SKM-1 treated with dmso at 0.1 percent for 144 hours (cell line): ENCODE results near the gene RNF13.
"Not testable (repeated sequence)": the region's sequence is repeated elsewhere in the genome, so short reads cannot be mapped to it uniquely, and the experiment has no call there.

Experiments
- DNase-seq: peaks from one replicate; lab custom pipeline; 2025; ENCODE audit not compliant: unreplicated experiment; lab: John Stamatoyannopoulos, UW

Gene RNF13

DNA sequence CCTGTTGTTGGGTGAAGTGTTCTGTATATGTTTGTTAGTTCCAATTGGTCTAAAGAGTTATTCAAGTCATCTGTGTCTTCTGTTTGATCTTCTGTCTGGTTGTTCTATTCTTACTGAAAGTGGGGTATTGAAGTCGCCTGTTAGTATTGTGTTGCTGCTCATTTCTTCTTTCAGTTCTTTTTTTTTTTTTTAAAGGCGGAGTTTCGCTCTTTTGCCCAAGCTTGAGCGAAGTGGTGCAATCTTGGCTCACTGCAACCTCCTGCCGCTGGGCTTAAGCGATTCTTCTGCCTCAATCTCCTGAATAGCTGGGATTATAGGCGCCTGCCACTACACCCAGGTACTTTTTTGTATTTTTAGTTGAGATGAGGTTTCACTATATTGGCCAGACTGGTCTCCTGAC, 134.2 kb downstream of the RNF13 start:
- no peak for DNase-seq

DNA sequence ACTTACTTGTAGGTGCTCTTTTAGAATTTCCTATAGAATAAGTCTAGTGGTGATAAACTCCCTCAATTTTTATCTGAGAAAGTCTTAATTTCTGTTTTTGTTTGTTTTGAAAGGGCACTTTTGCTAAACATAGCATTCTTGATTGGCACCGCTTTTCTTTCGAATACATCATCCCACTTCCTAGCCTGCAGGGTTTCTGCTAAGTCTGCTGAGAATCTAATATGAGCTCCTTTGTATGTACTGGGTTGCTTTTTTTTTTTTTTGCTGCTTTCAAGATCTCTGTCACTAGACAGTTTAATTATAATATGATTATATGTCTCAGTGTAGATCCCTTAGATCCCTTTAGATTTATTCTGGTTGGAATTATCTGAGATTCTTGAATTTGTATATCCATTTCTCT, 136.2 kb downstream of the RNF13 start:
- DNase-seq: no peak

DNA sequence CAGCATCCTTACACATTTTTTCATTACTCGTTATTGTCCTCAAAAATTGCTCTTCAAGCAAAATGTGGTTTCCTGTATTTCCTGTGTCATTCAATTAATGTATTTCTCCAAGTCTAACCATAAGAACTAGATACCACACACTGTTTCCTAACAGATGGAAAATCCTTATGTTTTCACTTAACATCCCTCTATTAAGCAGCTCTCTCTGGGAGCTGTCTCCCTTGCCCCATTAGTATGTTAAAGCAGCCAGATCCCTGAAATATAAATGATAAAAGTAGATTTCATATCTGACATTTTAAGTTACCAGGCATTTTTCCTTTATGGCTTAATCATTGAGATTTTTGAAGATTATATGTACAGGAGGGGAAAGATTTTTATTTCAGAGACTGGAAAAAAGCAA, 141.8 kb downstream of the RNF13 start:
- DNase-seq: no peak

DNA sequence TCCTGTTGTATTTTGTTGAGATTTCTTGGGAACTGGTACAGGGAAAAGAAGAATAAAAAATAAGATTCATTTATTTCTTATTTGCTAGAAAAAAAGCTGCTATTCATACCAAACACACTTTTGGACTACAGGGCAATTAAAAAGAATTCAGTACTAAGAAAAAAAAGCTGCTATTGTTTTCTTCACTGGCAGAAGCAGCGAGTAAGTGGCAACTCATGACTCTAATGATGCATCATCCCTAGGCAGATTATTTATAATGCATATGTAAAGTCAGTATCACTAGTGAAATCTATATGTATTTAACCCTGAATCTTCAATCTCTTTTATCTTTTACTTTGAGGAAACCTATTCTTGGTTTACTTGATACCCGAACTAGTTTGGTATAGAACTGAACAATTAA, 142.4 kb downstream of the RNF13 start:
- no peak for DNase-seq

DNA sequence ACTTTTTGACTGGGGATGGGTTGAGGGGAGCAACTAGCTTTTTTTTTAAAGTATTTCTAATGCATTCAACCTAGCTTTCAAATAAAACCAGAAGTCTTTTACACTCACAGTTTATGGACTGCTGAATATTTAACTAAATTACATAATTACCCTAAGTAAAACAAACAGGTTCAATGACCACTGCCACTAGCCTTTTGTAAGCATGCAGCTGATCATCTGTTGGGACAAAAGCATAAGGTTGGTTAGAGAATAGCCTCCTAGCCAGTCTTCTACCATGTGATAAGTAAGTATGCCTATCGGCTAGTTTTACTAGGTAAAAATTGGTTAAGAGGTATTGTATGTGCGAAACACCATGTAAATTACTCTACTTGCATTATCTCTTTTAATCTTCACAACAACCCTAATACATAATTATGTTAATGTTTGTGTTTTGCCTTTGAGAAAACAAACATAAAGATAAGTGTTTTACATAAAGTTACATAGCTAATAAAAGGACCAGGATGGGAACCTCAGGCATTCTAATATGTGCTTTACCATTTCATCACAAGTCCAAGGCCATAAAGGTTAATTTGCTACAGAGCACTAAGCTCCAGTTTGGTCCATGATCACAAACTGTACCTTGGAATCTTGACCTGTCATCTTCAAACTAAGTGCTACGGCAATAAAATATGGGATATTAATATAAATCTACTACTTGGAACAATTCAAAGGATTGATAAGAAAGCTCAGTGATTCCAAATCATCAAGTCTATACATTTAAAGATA, 144.5 kb downstream of the RNF13 start:
- DNase-seq: no peak

DNA sequence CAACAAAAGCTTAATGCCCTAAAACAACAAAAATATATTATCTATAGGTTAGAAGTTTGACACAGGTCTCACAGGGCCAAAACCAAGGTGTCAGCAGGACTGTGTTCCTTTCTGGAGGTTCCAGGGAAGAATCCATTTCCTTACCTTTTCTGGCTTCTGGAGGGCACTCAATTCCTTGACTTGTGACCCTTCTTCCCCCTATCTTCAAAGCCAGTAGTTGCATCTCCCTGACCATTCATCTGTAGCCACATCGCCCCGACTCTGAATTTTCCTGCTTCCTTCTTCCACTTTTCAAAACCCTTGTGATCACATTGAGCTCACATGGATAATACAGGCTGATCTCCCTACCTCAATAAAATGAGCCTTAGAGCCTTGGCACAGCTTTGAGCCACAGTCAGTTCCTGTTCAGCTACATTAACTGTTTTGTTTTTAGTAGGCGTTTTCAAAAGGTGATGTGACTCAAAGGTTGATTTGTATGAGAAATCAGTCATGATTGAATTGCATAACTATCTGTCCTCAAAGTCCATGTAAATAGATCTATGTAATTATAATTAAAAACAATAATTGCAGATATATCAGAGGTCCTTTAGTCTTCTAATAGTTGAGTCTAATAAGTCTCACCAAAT, 145.3 kb downstream of the RNF13 start:
- no peak for DNase-seq

DNA sequence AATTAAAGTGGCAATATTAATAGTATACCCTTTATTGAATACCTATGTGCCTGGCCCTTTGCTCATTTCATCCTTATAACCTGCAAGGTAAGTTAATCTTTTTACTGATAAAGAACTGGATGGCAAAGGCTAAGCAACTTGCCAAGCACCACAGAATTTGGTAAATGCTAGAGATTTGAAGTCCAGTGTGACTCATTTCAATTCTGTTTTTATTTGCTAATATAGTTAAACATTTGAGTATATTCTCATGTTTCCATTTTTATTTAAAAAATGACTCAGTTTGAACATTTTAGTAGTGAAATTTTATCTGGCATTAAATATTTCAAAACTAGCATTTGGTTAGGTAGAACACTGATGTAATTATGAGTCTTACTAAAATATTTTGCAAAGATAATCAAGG, 146.4 kb downstream of the RNF13 start:
- DNase-seq: no peak

DNA sequence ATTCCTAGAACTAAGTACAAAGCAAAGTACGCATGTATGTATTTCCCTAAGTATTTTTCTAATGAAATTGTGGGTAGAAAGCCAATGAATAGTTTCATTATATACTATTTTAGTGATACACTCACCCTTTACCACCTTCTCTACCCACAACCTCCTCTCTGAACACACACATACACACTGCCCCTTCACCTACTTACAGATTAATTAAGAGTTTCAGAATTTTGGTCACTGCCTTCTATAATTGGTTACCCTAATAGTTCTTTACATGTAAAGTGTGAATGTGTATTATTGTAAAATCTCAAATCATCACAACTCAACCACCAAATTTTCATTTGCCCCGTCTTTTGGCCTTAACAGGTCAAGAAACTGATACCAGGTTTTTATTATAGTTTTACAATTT, 150.5 kb downstream of the RNF13 start:
- no peak for DNase-seq

DNA sequence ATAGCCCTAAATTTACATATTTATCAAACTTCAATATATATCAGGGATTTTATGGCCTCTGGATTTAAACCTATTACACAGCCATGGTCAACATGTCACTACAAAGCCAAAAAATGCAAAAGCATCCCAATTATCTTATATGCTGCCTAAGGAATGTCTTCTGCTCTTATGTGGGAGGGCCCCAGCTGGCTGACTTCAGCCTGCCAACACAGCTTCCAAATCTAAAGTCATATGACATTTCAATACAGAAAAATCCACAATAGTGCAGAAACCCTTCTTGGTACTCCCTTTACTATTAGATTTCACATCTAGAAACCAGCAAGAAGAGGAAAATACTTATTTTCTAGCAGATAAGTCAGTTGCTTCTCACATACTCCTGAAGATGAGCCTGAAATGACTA, 151.3 kb downstream of the RNF13 start:
- DNase-seq: no peak

DNA sequence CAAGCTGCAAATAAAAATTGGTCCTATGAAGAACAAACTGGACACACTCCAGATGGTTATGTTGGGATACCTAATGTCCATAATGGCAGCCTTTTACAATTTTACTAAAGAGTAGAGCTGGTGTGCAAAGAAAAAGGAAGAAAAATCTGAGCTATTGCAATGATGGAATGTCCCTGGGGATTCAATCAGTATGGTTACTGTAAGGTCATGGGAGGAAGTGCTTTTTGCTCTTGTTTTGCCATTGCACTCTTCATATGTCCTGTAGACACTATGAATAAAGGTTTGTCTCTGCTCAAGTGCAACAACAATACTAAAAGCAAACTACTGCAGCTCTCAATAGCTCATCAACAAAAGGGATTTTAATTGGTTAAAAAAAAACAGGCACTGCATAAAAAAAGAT, 152.3 kb downstream of the RNF13 start:
- no peak for DNase-seq

DNA sequence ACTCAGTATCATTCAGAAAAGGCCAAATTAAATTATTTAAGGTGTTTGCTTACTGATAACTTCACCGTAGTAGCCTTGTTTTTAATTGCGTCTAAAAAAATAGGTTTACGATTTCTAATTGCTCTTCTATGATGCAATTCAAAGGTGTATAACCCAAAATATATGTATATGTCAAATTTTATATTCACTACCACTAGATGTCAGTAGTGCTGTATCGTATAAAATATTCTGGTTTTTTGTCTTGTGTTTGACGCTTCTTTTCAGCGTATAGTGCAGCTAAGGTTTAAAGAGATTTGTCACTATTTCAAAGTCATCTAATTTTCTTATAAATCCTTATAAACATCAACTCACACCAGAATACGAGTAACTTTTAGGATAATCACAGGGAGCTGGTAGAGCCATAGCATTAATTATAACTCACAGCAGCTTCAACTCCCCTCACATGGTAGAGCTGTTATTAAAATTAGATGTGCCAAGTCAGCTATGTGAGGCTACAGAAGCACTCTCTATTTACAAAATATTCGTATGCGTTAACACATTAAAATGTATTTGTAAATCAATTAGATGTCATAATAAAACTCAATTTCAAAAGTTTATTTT, 154.2 kb downstream of the RNF13 start:
- DNase-seq: peak; percentile 46

DNA sequence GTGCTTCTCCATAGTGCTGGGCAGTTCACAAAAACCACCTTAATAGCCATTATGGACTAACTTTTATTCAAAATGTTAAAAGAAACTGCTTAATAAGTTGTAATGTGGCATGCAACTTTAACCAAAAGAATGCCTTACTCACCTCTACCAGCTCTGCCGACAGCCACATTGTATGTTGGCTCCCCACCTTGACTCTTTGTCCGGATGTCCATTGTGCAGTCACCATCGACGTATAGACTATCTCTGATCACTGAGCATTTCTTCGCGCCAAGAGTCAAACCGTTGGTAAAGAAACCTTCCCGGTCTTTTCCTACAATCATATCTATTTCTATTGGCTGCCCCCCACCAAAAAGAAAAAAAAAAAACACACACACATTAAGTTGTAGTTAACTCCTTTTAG, 155.2 kb downstream of the RNF13 start:
- no peak for DNase-seq

DNA sequence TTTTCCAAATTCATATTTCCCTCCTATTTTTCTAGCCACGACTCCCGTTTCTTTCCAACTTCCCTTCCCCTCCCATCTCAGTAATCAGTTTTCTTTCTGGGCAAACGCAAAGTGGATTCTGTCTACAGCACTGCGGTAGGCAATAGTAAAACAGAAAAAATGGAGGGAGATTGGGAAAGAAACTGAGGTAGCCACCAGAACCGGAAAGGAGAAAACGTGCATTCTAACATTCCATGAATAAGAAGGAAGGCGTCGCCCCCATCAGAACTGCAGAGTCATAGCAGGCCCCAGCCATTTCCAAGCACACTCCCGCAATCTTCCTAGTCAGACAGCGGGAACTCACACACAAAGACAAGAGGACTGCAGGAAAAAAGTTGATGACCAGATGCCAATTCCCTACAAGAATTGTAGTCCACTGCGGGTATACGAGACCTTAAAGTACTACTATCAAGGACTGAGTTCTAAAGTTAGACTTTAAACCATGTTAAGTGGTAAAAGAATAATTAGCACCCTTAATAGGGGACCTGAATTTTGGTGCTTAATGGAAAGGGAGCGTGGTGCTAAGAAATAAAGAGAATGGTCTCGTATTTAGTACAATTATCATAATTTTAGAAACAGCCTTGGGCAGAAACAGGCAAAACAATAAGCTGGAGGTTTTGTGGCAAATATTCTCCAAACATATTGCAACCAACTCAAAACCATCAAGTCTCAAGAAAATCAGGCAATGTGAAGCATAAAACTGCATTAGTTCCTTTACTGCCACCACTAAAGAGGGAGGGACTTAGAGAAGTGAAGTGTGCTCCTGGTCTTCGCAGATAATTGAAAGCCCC, 156.3 kb downstream of the RNF13 start:
- no peak for DNase-seq

DNA sequence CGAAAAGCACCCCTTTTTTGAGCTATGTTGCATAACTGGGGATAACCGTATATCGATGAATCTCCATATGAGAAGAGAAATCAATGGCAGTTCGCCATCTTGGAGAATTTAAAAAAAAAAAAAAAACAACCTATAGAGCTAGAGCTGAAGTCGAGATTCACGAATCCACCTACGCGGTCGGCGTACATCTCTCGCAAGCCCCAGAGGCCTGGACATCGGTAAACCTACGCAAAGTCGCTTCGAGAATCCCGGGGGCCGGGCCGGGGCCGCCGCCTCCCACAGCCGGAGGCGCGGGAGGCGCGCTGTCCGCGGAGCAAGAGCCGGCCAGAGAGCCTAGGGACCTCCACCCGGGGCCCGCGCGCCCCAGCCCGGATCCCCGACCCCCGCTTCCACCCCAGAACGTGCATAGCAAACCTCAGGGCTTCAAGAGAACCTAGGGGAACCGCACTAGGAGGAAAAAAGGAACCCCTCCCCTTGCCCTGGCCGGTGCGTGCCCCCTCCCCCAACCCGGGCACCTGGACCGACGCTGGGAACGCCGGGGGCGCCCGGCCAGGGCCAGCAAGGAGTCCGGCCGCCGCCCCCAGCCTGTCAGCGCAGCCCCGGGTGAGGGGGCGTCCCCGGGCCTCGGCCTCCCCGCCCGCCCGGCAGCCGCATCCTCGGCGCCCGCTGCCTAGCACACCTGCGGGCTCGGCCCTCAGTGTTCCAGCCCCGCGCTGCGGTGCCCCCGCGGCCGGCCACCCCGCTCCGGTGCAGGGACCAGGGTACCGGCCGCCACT, 157.1 kb downstream of the RNF13 start:
- peak; percentile 28 for DNase-seq

DNA sequence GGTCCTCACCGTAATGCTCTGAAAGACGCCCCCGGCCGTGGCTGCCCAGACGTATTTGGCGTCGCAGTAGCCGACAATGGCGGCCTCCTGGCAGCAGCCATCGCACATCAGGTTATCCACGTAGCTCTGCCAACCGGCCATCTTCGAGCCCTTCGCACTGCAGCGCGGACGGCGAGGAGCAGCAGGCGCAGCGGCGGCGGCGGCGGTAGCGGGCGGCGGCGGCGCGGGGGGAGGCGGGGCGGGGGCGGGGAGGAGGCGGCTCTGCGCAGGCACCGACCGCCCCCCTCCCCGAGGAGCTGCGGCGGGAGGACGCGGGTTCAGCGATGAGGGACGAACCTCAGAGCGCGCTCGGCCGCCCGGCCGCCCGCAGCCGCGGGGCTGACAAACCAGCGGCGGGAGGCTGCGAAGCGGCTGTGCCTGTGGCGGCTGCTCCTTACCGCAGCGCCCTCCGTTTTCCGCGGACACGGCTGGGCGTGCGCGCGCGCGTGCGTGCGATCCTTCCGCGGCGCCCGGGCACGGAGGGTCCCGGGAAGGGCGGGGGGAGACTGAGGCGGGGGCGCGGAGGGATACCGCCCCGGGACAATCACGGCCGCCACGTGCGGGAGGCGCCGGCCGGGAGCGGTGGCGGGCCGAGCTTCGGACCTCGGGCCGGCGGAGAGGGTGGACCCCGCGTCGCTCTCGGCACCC, 157.8 kb downstream of the RNF13 start, which contains the start of gene PFN2:
PFN2 (minus strand) TSS at position 180 of the 687 bp plus-strand sequence; CDS start at position 141, 39 bp downstream.
- DNase-seq: peak; percentile 52

DNA sequence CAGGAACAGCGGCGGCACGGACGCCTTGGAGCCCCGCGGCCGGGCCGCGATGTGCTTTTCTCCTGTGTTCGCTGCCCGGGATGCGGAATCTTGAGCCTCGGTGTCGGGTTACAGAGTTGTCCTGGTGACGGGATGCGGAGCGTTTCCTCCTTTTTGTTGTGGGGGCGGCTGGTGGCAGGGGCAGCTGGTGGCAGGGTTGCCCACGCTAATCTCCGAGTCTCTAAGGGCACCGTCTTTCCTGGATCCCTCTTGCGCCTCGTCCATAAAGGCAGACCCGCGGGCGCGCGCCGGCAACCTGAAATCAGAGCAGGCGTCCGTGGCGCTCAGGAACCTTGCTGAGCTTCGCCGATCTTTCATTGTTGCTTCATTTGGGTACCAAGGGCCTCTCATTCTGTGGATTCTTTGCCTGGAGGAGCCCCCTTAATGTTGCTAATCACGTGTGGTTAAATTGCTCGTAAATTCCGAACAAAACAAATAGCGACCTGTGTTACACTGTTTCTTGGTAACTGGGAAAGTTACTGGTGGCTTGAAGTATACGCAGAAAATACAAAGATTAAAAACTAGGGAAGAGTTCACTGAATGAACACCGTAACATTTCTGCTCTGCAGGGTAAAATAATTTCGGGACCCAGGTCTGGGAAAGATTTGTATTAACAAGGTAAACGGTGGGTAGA, 158.5 kb downstream of the RNF13 start:
- DNase-seq: peak; percentile 57

DNA sequence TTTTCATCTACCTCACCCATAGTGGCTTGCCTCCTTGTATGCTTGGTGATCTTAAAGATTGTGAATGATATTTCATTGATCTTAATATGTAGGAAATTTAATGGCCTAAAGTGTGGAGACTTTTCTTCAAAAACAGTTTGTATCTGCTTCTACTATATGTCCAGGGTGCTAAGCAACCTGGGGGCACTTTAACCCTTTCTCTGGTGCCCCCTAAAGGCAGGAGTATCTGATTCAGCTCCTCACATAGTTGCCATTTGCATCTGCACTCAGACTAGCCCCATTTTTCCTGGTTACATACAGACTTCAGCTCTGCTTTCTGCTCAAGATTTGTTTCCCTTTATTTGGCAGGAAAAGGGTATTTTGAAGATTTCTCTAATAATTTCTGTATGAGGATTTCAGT, 162.9 kb downstream of the RNF13 start:
- no peak for DNase-seq

DNA sequence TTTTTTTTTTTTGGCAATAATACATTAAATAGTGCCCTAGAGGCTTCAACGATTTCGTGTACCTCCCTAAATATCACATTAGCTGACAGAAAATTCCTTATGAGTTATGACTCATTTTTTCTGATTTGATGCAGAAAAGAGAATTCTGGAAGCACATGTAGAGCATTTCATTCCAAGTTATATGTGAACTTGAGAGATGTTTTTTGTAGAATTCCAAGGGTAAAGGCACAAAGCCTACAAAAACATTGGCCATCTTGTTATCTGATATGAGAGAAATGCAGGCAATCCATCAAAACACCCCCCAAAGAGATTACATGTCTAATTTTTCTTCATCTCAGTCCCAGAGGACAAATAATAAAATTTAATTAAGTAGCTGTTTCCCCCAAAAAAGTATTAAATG, 164.4 kb downstream of the RNF13 start:
- DNase-seq: no peak

DNA sequence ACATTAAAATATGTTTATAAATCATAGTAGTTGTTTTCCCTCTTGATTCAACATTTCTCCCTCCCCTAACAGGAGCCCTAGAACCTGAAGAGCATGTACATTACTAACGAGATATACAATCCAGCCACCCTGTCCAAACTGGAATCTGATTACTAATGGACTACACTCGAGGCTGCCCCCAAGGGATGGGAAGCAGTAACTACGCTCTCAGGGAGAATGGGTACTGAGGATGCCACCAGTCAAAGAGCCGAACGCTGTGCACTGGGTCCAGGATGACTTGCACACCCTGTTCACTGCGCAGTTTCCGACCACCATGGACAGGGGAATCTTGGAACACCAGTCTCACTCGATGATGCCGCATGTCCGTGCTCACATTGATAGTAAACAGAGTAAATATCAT, 169.0 kb downstream of the RNF13 start:
- not testable (repeated sequence) for DNase-seq

DNA sequence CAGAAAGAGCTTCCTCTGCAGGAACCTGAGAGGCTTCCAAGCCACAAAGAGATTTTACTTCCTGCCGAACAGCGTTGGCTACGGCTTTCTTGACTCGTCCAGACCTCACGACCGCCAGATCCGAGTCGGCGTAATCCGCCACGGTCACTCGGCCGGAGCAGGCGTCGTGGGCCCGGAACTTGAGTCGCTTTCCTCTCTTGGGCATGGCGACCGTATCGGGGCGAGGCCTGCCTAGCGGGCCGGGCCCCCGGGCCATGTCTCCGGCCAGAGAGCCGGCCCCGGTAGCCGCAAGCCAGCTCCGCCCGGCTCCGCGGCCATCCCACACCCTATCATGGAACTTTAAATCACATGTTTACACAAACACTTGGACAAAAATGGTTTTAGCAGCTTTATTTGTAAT, 170.0 kb downstream of the RNF13 start:
- not testable (repeated sequence) for DNase-seq
